Neural progenitor cell (in vitro differentiated cells): Measurements from ENCODE around the gene TLE3. TPM values are rescaled to one million over a fixed set of nuclear protein-coding genes. Genes with fewer than 3 reads are reported as not detected.

Experiments
- DNase-seq: peaks from one replicate; pipeline ENCODE4 v3.0.0-alpha.2; 2016; ENCODE audit warnings: low spot score
- H2AFZ ChIP-seq: fragments of 200-600 bp; sonication (generic); replicated peaks from 2 replicates; pipeline ENCODE4 v1.6.1; 2016; ENCODE audit warnings: antibody characterized with exemption
- H3F3A ChIP-seq: fragments of 200-600 bp; sonication (generic); 2 replicates; pipeline ENCODE4 v1.6.1; 2016; ENCODE audit warnings: antibody characterized with exemption, low read depth
- H3K27ac ChIP-seq: fragments of 200-600 bp; sonication (generic); 2 replicates; pipeline ENCODE4 v1.5.1; 2016; ENCODE audit warnings: mild to moderate bottlenecking
- H3K27me3 ChIP-seq: fragments of 200-600 bp; sonication (generic); 2 replicates; pipeline ENCODE4 v1.6.1; 2016; ENCODE audit warnings: mild to moderate bottlenecking, moderate library complexity
- H3K36me3 ChIP-seq: fragments of 200-600 bp; sonication (generic); 2 replicates; pipeline ENCODE4 v1.5.1; 2016
- H3K4me1 ChIP-seq: fragments of 200-600 bp; sonication (generic); 2 replicates; pipeline ENCODE4 v1.6.1; 2016; ENCODE audit warnings: mixed run types
- H3K4me2 ChIP-seq: fragments of 200-600 bp; sonication (generic); 2 replicates; pipeline ENCODE4 v1.6.1; 2016
- H3K4me3 ChIP-seq: fragments of 200-600 bp; sonication (generic); 2 replicates; pipeline ENCODE4 v1.5.1; 2016
- H3K79me2 ChIP-seq: fragments of 200-600 bp; sonication (generic); 2 replicates; pipeline ENCODE4 v1.6.1; 2016; ENCODE audit warnings: low read depth
- H3K9ac ChIP-seq: fragments of 200-600 bp; sonication (generic); 2 replicates; pipeline ENCODE4 v1.6.1; 2016
- H3K9me3 ChIP-seq: fragments of 200-600 bp; sonication (generic); 2 replicates; pipeline ENCODE4 v1.5.1; 2016; ENCODE audit warnings: low read depth
- H4K20me1 ChIP-seq: fragments of 200-600 bp; sonication (generic); 2 replicates; pipeline ENCODE4 v1.6.1; 2016; ENCODE audit warnings: low read depth
- H3K27ac Mint-ChIP-seq: 3 replicates; pipeline ENCODE4 v1.8.0; 2021; ENCODE audit warnings: mixed read lengths
- H3K27me3 Mint-ChIP-seq: 2 replicates; pipeline ENCODE4 v1.8.0; 2022; ENCODE audit warnings: low read depth, mild to moderate bottlenecking, inconsistent platforms, moderate library complexity, mixed read lengths; ENCODE audit not compliant: insufficient read depth
- H3K36me3 Mint-ChIP-seq: 3 replicates; pipeline ENCODE4 v1.8.0; 2021; ENCODE audit warnings: mixed read lengths
- H3K4me1 Mint-ChIP-seq: 3 replicates; pipeline ENCODE4 v1.8.0; 2021; ENCODE audit warnings: mixed read lengths
- H3K4me3 Mint-ChIP-seq: 3 replicates; pipeline ENCODE4 v1.8.0; 2021; ENCODE audit warnings: mild to moderate bottlenecking, moderate library complexity, mixed read lengths
- H3K9me3 Mint-ChIP-seq: 3 replicates; pipeline ENCODE4 v1.8.0; 2020; ENCODE audit warnings: mixed read lengths
- EZH2 ChIP-seq: fragments of 200-600 bp; sonication (generic); IDR thresholded peaks from 2 replicates; pipeline ENCODE4 v1.6.1; 2017; ENCODE audit warnings: antibody characterized with exemption, mild to moderate bottlenecking, moderate library complexity
- EZH2phosphoT487 ChIP-seq: fragments of 200-600 bp; sonication (generic); IDR thresholded peaks from 2 replicates; pipeline ENCODE4 v1.6.1; 2017; ENCODE audit warnings: antibody characterized with exemption
- total RNA-seq: library from RNA; depleted of rRNA; stranded (reverse); fragments of >200 nt; gene quantifications from 2 replicates; pipeline ENCODE4 v1.2.3, GENCODE V29; 2015; ENCODE audit warnings: low replicate concordance
- TF ChIP-seq, protein P1 (sequence below): fragments of 200-600 bp; sonication (generic); IDR thresholded peaks from 2 replicates; pipeline ENCODE4 v1.5.1; 2017; ENCODE audit warnings: antibody characterized with exemption, mild to moderate bottlenecking

Gene TLE3
- total RNA-seq, 1 donor from 2014 or later = 22.1 TPM

DNA sequence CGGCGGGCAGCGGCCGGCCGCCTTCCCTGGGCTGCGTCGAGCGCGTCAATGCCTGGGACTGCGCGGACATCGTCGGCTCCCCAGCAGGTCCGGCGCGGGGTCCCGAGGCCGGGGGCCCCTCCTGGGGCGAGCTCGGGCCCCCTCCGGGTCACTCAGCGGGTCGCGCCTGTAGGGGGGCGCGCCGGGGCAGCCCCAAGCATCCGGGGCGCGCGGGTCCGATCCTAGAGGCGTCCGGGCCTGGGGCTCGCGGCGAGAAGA is 725 bp downstream of the TLE3 start:
- Histone ChIP-seq H3F3A (peaks cover 23% of the 10 kb centered on the region), H3K27ac (peak overlapping the region; percentile 68), H3K9ac (peak overlapping the region; percentile 84), H3K4me3 (peak overlapping the region; percentile 97), H3K9me3 (no peaks in the 10 kb centered on the region), H3K79me2 (peaks cover 57% of the 10 kb centered on the region), H2AFZ (no peak overlapping the region), H3K27me3 (peaks cover 9% of the 10 kb centered on the region), H3K4me2 (peak overlapping the region; percentile 94), H3K36me3 (no peaks in the 10 kb centered on the region), H3K4me1 (peaks cover 43% of the 10 kb centered on the region), H4K20me1 (peaks cover 58% of the 10 kb centered on the region)
- Mint-ChIP-seq H3K27ac (no peak overlapping the region), H3K4me1 (peaks cover 59% of the 10 kb centered on the region), H3K27me3 (peaks cover 12% of the 10 kb centered on the region), H3K9me3 (peaks cover 2% of the 10 kb centered on the region), H3K4me3 (peak overlapping the region; percentile 99), H3K36me3 (peaks cover 10% of the 10 kb centered on the region)
- DNase-seq = no peak
- TF ChIP-seq, protein P1, sequence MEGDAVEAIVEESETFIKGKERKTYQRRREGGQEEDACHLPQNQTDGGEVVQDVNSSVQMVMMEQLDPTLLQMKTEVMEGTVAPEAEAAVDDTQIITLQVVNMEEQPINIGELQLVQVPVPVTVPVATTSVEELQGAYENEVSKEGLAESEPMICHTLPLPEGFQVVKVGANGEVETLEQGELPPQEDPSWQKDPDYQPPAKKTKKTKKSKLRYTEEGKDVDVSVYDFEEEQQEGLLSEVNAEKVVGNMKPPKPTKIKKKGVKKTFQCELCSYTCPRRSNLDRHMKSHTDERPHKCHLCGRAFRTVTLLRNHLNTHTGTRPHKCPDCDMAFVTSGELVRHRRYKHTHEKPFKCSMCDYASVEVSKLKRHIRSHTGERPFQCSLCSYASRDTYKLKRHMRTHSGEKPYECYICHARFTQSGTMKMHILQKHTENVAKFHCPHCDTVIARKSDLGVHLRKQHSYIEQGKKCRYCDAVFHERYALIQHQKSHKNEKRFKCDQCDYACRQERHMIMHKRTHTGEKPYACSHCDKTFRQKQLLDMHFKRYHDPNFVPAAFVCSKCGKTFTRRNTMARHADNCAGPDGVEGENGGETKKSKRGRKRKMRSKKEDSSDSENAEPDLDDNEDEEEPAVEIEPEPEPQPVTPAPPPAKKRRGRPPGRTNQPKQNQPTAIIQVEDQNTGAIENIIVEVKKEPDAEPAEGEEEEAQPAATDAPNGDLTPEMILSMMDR = no peak
- TF ChIP-seq EZH2 (no peak), EZH2phosphoT487 (no peak)

DNA sequence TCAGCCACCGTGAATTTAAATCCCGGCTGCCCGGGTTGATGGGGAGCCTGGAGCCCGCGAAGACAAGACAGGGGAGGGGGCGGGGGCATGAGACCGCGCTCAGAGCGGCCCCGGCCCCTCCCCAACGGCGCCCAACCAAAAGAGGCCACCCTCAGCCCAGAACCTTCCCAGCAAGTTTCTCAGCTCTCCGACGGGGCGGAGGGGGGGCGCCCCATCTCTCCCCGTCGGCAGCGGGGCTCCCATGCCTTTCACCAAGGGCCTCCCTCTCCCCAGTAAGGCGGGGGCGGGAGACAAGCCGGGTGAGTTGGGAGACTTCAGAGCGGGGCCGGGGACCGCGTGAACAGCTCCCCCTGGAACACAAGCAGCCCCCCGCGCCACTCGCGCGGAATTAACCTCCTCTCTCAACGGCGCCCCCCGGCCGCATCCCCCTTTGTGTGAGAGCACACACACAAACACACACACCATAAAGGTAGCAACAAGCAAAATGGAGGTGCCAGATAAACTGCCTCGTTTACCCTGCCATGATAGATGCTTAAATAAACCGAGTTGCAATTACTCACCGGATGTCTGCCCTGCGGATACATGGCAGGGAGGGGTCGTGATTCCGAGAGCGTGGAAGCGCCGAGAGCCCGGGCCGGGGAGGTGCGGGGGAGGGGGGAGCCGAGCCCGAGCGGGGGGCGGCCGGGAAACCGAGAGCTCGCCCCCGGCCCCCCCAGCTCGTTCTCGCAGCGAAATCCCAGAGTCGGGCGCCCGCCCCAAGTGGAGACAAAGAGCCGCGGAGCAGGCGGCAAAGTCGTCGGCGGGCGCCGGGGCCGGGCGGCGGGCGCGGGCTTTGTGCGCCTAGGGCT is 1.3 kb downstream of the TLE3 start:
- Histone ChIP-seq H3K27ac (peak overlapping the region; percentile 68), H3K4me3 (peak overlapping the region; percentile 97), H3K4me2 (peak overlapping the region; percentile 94), H2AFZ (no peak overlapping the region), H3K36me3 (no peaks in the 10 kb centered on the region), H3K79me2 (peaks cover 62% of the 10 kb centered on the region), H4K20me1 (peaks cover 63% of the 10 kb centered on the region), H3K4me1 (peaks cover 45% of the 10 kb centered on the region), H3F3A (peaks cover 23% of the 10 kb centered on the region), H3K9ac (peak overlapping the region; percentile 84), H3K9me3 (no peaks in the 10 kb centered on the region), H3K27me3 (peaks cover 7% of the 10 kb centered on the region)
- Mint-ChIP-seq H3K27me3 (peaks cover 8% of the 10 kb centered on the region), H3K9me3 (peaks cover 2% of the 10 kb centered on the region), H3K4me3 (peak overlapping the region; percentile 98), H3K4me1 (peaks cover 59% of the 10 kb centered on the region), H3K27ac (peak overlapping the region; percentile 97), H3K36me3 (peaks cover 10% of the 10 kb centered on the region)
- peak; percentile 77 for DNase-seq
- TF ChIP-seq, protein P1 = no peak
- TF ChIP-seq EZH2phosphoT487 (no peak), EZH2 (no peak)

DNA sequence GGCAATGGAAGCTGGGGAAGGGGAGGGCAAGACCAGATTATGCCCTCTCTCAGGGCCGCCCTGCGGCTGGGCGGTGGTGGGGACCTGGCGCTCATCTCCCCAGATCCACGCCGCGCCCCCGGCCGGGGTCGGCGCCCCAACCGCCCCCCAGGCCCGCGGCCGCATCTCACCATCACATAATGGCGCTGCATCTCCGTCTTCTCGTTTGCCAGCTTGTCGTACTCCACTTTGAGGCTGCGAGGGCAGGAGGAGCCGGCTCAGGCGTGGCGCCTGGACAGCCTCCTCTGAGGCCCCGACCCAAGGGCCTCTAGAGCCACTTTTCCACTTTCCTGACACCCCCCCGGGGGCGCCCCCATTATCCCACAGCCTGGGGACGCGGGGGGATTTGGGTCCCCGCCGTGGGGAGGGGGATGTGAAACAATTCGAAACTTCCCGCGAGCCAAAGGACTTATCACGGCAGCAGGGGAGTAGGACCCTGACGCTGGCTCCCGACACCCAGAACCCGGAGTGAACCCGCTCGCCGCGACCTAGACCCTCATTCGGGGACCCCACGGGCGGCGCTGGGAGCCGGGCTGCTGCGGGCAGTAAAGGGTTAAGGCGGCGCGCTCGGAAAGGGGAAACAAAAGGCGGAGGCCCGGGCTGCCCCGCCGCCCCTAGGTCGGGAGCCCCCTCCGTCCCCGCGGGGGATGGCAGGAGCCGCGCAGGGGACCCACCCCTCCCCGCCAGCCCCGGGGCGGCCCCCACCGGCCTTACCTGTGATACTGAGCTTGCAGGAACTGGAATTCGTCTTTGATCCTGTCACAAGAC is 2.1 kb downstream of the TLE3 start:
- H3F3A ChIP-seq = peaks cover 15% of the 10 kb centered on the region
- H3K27ac ChIP-seq = peak overlapping the region; percentile 68
- H3K4me2 ChIP-seq = peak overlapping the region; percentile 94
- peak overlapping the region; percentile 97 for H3K4me3 ChIP-seq
- H3K27ac Mint-ChIP-seq = peak overlapping the region; percentile 63
- H3K9me3 ChIP-seq = no peaks in the 10 kb centered on the region
- no peaks in the 10 kb centered on the region for H3K36me3 ChIP-seq
- peak overlapping the region; percentile 98 for H3K4me3 Mint-ChIP-seq
- H4K20me1 ChIP-seq = peaks cover 64% of the 10 kb centered on the region
- H3K4me1 ChIP-seq = peaks cover 43% of the 10 kb centered on the region
- peak overlapping the region; percentile 84 for H3K9ac ChIP-seq
- H3K4me1 Mint-ChIP-seq = peaks cover 61% of the 10 kb centered on the region
- H3K79me2 ChIP-seq = peaks cover 70% of the 10 kb centered on the region
- peaks cover 2% of the 10 kb centered on the region for H3K27me3 ChIP-seq
- peaks cover 14% of the 10 kb centered on the region for H3K36me3 Mint-ChIP-seq
- TF ChIP-seq, protein P1 = peak; percentile 21
- no peak for TF ChIP-seq EZH2phosphoT487
- DNase-seq = peak; percentile 86
- peaks cover 2% of the 10 kb centered on the region for H3K9me3 Mint-ChIP-seq
- no peak overlapping the region for H2AFZ ChIP-seq
- peaks cover 7% of the 10 kb centered on the region for H3K27me3 Mint-ChIP-seq
